Adrenal gland (tissue), 12 donors: ENCODE data around the gene TEAD3. TPM values are rescaled to one million over a fixed set of nuclear protein-coding genes. Genes with fewer than 3 reads are reported as not detected.
"Not testable (repeated sequence)": the region's sequence is repeated elsewhere in the genome, so short reads cannot be mapped to it uniquely, and the experiment has no call there.

ENCODE experiments used
- DNase-seq, 7 donors: peaks; one replicate each; pipeline ENCODE4 v3.0.0-alpha.2; 2019 to 2020
- H3K27ac ChIP-seq, 5 donors: fragments of 200-600 bp; sonication (generic) in 4 of 5; 1 replicate in 3 of 5; 2 replicates in 2 of 5; pipeline versions ENCODE4 v1.5.1 to v1.8.0; 2016 to 2020; ENCODE audit warnings: mild to moderate bottlenecking in 1 of 5
- H3K27me3 ChIP-seq: fragments of 200-600 bp; 2 replicates; pipeline ENCODE4 v1.8.0; 2021
- H3K36me3 ChIP-seq, 2 donors: fragments of 200-600 bp; replicated peaks in 1 of 2; 1 replicate in 1 of 2; 2 replicates in 1 of 2; pipeline versions ENCODE4 v1.5.1 to v1.8.0; 2018 to 2022
- H3K4me1 ChIP-seq, 2 donors: fragments of 200-600 bp; replicated peaks in 1 of 2; 1 replicate in 1 of 2; 2 replicates in 1 of 2; pipeline versions ENCODE4 v1.5.1 to v1.8.0; 2018 to 2021
- H3K4me3 ChIP-seq, 4 donors: fragments of 200-600 bp; sonication (generic) in 3 of 4; one replicate each; pipeline ENCODE4 v1.5.1; 2016 to 2018
- H3K9me3 ChIP-seq, 3 donors: fragments of 200-600 bp; sonication (generic) in 1 of 3; replicated peaks in 1 of 3; 1 replicate in 2 of 3; 2 replicates in 1 of 3; pipeline versions ENCODE4 v1.5.1 to v1.8.0; 2016 to 2021
- POLR2A ChIP-seq, 2 donors: fragments of 450-650 bp; IDR thresholded peaks; one replicate each; pipeline ENCODE4 v1.6.1; 2017; ENCODE audit warnings: antibody characterized with exemption in 2 of 2, mild to moderate bottlenecking in 2 of 2, moderate library complexity in 1 of 2
- WGBS, 4 donors: extraction: QIAGEN DNeasy Blood & Tissue Kit in 2 of 4; methylation state at CpG; one replicate each; pipeline versions ENCODE4 v1.1.5 to v1.1.7; 2013 to 2017; 5-methylcytosine and 5-hydroxymethylcytosine counted together
- intact Hi-C, 2 donors: fragments of 100-400 bp; cut with DNase I; formaldehyde crosslinking; loops; one replicate each; pipeline versions ENCODE4 v1.14.1 to v1.15.0; 2022 to 2023
- polyA plus RNA-seq, 3 donors: library from polyadenylated mRNA; stranded (reverse); fragments of 200-250 nt in 2 of 3; fragments of 350-450 nt in 1 of 3; fragmentation: Illumina TruSeq in 1 of 3; extraction: RNeasy Lipid Tissue Mini Kit (QIAGEN cat#74804) in 1 of 3; gene quantifications; one replicate each; pipeline ENCODE4 v1.2.3, GENCODE V29; 2013 to 2014
- total RNA-seq, 9 donors: library from RNA; depleted of rRNA in 4 of 9; stranded (reverse); fragments of >200 nt in 4 of 9; fragments of 120-200 nt in 1 of 9; fragmentation: NEBNext Ultra II Directional in 1 of 9; extraction: Animal tissue kit (Norgen Biotek cat#: 25700) in 1 of 9; gene quantifications; one replicate each; pipeline versions ENCODE4 v1.1.0 to v1.2.4, GENCODE V29; 2013 to 2023
- TF ChIP-seq, protein P1 (sequence below), 6 experiments: fragments of 450-650 bp in 4 of 6; fragments of 200-600 bp in 2 of 6; sonication (generic) in 1 of 6; IDR thresholded peaks; 1 replicate in 5 of 6; 2 replicates in 1 of 6; pipeline versions ENCODE4 v1.5.1 to v1.8.0; 2016 to 2021; ENCODE audit warnings: antibody characterized with exemption in 6 of 6, mild to moderate bottlenecking in 2 of 6, moderate library complexity in 1 of 6
- donor health status: healthy with polysubstance abuse.
- donor health status: Bipolar disorder and iron deficiency.
- donor health status: DM: yes; HTN: yes; CAD: no.
- donor health status: DM: no; HTN: no; CAD: no.
- donor health status: DM: no; HTN: no; CAD: no.
- donor health status: DM: yes; HTN: yes; CAD: no.

TEAD3 gene
- total and polyA plus RNA-seq, 12 donors, result 1.4 to 15.5 (median 8.7) TPM

- 56 to 87% (median 66%) methylated on average over 3 to 12 of the region's 12 CpGs for WGBS, 4 donors
- intact Hi-C loops, result loop anchor here (2.0 kb wide), 1 partner anchor 217 kb away; no protein-coding TSS in a partner anchor
Measured at GRCh38 chr6:35522151-35522550, 25.3 kb upstream of the TEAD3 start.

GRCh38 chr6:35521235-35521634, 24.4 kb upstream of the TEAD3 start:
- Histone ChIP-seq H3K27me3 (no peaks in the 10 kb centered on the region), H3K9me3 (no peaks in the 10 kb centered on the region), H3K4me3 (no peak overlapping the region), H3K4me1 (peaks cover 0 to 4% of the 10 kb centered on the region in 2 donors), H3K27ac (no peak overlapping the region), H3K36me3 (no peaks in the 10 kb centered on the region)
- DNase-seq, result no peak
- TF ChIP-seq, protein P1, sequence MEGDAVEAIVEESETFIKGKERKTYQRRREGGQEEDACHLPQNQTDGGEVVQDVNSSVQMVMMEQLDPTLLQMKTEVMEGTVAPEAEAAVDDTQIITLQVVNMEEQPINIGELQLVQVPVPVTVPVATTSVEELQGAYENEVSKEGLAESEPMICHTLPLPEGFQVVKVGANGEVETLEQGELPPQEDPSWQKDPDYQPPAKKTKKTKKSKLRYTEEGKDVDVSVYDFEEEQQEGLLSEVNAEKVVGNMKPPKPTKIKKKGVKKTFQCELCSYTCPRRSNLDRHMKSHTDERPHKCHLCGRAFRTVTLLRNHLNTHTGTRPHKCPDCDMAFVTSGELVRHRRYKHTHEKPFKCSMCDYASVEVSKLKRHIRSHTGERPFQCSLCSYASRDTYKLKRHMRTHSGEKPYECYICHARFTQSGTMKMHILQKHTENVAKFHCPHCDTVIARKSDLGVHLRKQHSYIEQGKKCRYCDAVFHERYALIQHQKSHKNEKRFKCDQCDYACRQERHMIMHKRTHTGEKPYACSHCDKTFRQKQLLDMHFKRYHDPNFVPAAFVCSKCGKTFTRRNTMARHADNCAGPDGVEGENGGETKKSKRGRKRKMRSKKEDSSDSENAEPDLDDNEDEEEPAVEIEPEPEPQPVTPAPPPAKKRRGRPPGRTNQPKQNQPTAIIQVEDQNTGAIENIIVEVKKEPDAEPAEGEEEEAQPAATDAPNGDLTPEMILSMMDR (IDR thresholded peaks at IDR 0.05), result no peak
- TF ChIP-seq POLR2A (IDR thresholded peaks at IDR 0.05), result no peak
- WGBS, 4 donors, result 89 to 95% (median 91%) methylated on average over 3 to 4 of the region's 4 CpGs
- intact Hi-C loops, result no loop called here

More at GRCh38 chr6:35522151-35522550, 25.3 kb upstream of the TEAD3 start:
- Histone ChIP-seq H3K4me3 (no peak overlapping the region), H3K27ac (no peak overlapping the region), H3K4me1 (peaks cover 0 to 4% of the 10 kb centered on the region in 2 donors), H3K9me3 (no peaks in the 10 kb centered on the region), H3K36me3 (no peaks in the 10 kb centered on the region), H3K27me3 (no peaks in the 10 kb centered on the region)
- TF ChIP-seq, protein P1 (IDR thresholded peaks at IDR 0.05), result no peak
- TF ChIP-seq POLR2A (IDR thresholded peaks at IDR 0.05), result no peak
- DNase-seq, result no peak

GRCh38 chr6:35519313-35520015, 22.6 kb upstream of the TEAD3 start:
- Histone ChIP-seq H3K27me3 (no peaks in the 10 kb centered on the region), H3K4me3 (no peak overlapping the region), H3K27ac (no peak overlapping the region), H3K4me1 (peaks cover 0 to 4% of the 10 kb centered on the region in 2 donors), H3K36me3 (no peaks in the 10 kb centered on the region), H3K9me3 (no peaks in the 10 kb centered on the region)
- DNase-seq, result no peak
- 83 to 89% (median 85%) methylated on average over 7 to 9 of the region's 9 CpGs for WGBS, 4 donors
- TF ChIP-seq, protein P1 (IDR thresholded peaks at IDR 0.05), result no peak
- intact Hi-C loops, result loop anchor here in 1 of 2 donors (10.0 kb wide), 1 partner anchor 45 kb away; no protein-coding TSS in a partner anchor

DNA sequence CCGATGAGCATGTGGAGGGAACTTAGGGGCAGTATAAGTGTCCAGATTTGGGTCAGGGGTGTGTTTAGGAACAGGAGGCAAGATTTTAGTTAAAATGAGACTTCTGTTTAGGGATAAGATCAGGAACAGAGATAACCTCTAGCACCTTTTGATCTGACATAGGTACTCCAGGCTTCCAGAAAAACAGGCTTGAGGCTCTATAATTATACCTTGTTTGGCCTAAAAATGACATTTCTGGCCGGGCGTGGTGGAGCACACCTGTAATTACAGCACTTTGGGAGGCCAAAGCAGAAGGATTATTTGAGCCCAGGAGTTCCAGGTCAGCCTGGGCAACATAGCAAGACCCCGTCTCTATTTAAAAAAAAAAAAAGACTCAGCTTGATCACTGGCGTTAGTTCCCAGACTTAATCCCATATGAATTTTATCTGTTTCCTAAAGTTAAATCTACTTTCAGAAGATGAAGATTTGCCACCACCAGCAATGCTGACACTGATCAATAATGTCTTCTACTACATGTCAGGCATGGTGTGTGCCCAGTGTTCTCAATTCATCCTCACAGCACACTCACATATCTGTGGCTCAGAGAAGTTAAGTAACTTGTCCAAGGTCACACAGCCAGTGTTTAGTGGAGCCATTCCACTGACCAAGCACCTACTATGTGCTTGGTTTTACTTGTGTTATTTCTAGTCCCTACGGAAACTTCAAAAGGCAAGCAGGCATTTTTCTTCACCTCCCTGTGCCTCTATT, 21.9 kb upstream of the TEAD3 start:
- intact Hi-C loops, result loop anchor here in 1 of 2 donors (10.0 kb wide), 1 partner anchor 46 kb away; no protein-coding TSS in a partner anchor
- DNase-seq, result no peak
- Histone ChIP-seq H3K4me3 (no peak overlapping the region), H3K27ac (no peak overlapping the region), H3K36me3 (no peaks in the 10 kb centered on the region), H3K9me3 (no peaks in the 10 kb centered on the region), H3K27me3 (no peaks in the 10 kb centered on the region), H3K4me1 (peaks cover 0 to 4% of the 10 kb centered on the region in 2 donors)
- TF ChIP-seq POLR2A (IDR thresholded peaks at IDR 0.05), result no peak
- TF ChIP-seq, protein P1 (IDR thresholded peaks at IDR 0.05), result no peak
- 93 to 97% (median 95%) methylated on average over 6 of the region's 6 CpGs for WGBS, 4 donors

DNA sequence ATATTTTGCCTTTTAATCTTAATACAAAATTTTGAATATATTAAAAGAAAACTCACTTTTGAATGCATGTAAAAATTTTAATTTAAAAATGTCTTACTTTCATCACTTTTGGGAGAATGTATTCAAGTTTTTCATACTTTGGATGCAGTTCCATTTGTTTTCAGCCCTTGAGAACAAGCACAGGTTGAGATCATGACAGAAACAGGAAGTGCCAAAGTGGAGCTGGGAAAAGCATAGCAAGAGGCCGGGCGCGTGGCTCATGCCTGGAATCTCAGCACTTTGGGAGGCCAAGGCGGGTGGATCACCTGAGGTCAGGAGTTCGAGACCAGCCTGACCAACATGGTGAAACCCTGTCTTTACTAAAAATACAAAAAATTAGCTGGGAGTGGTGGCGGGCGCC, 21.1 kb upstream of the TEAD3 start:
- 85 to 91% (median 88%) methylated on average over 7 of the region's 7 CpGs for WGBS, 4 donors
- H3K27ac ChIP-seq, H3K36me3 ChIP-seq, H3K4me3 ChIP-seq, H3K9me3 ChIP-seq, DNase-seq, H3K4me1 ChIP-seq, H3K27me3 ChIP-seq: not testable (repeated sequence)
- intact Hi-C loops, result loop anchor here in 1 of 2 donors (10.0 kb wide), 1 partner anchor 47 kb away; no protein-coding TSS in a partner anchor
